ENCODE results near the gene H19. TPM values are rescaled to one million over a fixed set of nuclear protein-coding genes. Genes with fewer than 3 reads are reported as not detected.

H19 gene
- total and polyA plus RNA-seq, 4 donors: 194 to 16,780 (median 332) TPM

GRCh38 chr11:1947592-1948237 is 49.9 kb downstream of the H19 start:
- Histone ChIP-seq H3K9ac (ENCODE audit: low read depth in 1 of 2, low read length in 2 of 2) (no peak overlapping the region), H3K27ac (ENCODE audit: low read depth in 1 of 2, low read length in 2 of 2) (no peak overlapping the region), H3K4me3 (ENCODE audit: low read depth in 1 of 3, low read length in 3 of 3) (no peak overlapping the region), H3K27me3 (ENCODE audit: control insufficient read depth in 4 of 4, insufficient read depth in 4 of 4, low read length in 3 of 4) (no peaks in the 10 kb centered on the region), H3K36me3 (ENCODE audit: control insufficient read depth in 4 of 4, insufficient read depth in 3 of 4, low read depth in 1 of 4, low read length in 3 of 4) (no peaks in the 10 kb centered on the region), H3K9me3 (ENCODE audit: control insufficient read depth in 4 of 4, low read length in 3 of 4) (no peaks in the 10 kb centered on the region), H3K4me1 (ENCODE audit: control insufficient read depth in 4 of 4, insufficient read depth in 4 of 4, low read length in 3 of 4) (no peaks in the 10 kb centered on the region)
- WGBS: no CpG with 5 or more reads among the region's 36 CpGs
- TF ChIP-seq ATF3 (IDR thresholded peaks at IDR 0.05): no peak
- TF ChIP-seq HNF4A (conservative IDR thresholded peaks at IDR 0.05): no peak
- TF ChIP-seq SP1 (IDR thresholded peaks at IDR 0.05): no peak
- TF ChIP-seq RXRA (IDR thresholded peaks at IDR 0.05): no peak
- TF ChIP-seq YY1 (IDR thresholded peaks at IDR 0.05): no peak
- no peak for DNase-seq (ENCODE audit: low spot score)

- H3K36me3 ChIP-seq (ENCODE audit: control insufficient read depth in 4 of 4, insufficient read depth in 3 of 4, low read depth in 1 of 4, low read length in 3 of 4): no peaks in the 10 kb centered on the region
- no peak for DNase-seq (ENCODE audit: low spot score)
- TF ChIP-seq TAF1 (conservative IDR thresholded peaks at IDR 0.05): no peak
- TF ChIP-seq ZBTB33 (IDR thresholded peaks at IDR 0.05): no peak
- TF ChIP-seq NR2F2 (IDR thresholded peaks at IDR 0.05): no peak
- TF ChIP-seq EGR1 (IDR thresholded peaks at IDR 0.05; ENCODE audit: low read depth in 2 of 2): no peak
- TF ChIP-seq JUND (IDR thresholded peaks at IDR 0.05): no peak
- TF ChIP-seq, protein P1, sequence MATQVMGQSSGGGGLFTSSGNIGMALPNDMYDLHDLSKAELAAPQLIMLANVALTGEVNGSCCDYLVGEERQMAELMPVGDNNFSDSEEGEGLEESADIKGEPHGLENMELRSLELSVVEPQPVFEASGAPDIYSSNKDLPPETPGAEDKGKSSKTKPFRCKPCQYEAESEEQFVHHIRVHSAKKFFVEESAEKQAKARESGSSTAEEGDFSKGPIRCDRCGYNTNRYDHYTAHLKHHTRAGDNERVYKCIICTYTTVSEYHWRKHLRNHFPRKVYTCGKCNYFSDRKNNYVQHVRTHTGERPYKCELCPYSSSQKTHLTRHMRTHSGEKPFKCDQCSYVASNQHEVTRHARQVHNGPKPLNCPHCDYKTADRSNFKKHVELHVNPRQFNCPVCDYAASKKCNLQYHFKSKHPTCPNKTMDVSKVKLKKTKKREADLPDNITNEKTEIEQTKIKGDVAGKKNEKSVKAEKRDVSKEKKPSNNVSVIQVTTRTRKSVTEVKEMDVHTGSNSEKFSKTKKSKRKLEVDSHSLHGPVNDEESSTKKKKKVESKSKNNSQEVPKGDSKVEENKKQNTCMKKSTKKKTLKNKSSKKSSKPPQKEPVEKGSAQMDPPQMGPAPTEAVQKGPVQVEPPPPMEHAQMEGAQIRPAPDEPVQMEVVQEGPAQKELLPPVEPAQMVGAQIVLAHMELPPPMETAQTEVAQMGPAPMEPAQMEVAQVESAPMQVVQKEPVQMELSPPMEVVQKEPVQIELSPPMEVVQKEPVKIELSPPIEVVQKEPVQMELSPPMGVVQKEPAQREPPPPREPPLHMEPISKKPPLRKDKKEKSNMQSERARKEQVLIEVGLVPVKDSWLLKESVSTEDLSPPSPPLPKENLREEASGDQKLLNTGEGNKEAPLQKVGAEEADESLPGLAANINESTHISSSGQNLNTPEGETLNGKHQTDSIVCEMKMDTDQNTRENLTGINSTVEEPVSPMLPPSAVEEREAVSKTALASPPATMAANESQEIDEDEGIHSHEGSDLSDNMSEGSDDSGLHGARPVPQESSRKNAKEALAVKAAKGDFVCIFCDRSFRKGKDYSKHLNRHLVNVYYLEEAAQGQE (IDR thresholded peaks at IDR 0.05): no peak
- no peak for TF ChIP-seq HNF4G (IDR thresholded peaks at IDR 0.05)
- no peak for TF ChIP-seq FOXA2 (IDR thresholded peaks at IDR 0.05)
- TF ChIP-seq SP1 (IDR thresholded peaks at IDR 0.05): no peak
- TF ChIP-seq RXRA (IDR thresholded peaks at IDR 0.05): no peak
- TF ChIP-seq GABPA (IDR thresholded peaks at IDR 0.05 in 1 of 2, conservative IDR thresholded peaks at IDR 0.05 in 1 of 2): no peak
- no peak for TF ChIP-seq FOXA1 (IDR thresholded peaks at IDR 0.05)
- TF ChIP-seq, protein P2, sequence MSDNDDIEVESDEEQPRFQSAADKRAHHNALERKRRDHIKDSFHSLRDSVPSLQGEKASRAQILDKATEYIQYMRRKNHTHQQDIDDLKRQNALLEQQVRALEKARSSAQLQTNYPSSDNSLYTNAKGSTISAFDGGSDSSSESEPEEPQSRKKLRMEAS (IDR thresholded peaks at IDR 0.05): no peak
- no peak for TF ChIP-seq ATF3 (IDR thresholded peaks at IDR 0.05)
- TF ChIP-seq, protein P3, sequence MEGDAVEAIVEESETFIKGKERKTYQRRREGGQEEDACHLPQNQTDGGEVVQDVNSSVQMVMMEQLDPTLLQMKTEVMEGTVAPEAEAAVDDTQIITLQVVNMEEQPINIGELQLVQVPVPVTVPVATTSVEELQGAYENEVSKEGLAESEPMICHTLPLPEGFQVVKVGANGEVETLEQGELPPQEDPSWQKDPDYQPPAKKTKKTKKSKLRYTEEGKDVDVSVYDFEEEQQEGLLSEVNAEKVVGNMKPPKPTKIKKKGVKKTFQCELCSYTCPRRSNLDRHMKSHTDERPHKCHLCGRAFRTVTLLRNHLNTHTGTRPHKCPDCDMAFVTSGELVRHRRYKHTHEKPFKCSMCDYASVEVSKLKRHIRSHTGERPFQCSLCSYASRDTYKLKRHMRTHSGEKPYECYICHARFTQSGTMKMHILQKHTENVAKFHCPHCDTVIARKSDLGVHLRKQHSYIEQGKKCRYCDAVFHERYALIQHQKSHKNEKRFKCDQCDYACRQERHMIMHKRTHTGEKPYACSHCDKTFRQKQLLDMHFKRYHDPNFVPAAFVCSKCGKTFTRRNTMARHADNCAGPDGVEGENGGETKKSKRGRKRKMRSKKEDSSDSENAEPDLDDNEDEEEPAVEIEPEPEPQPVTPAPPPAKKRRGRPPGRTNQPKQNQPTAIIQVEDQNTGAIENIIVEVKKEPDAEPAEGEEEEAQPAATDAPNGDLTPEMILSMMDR (IDR thresholded peaks at IDR 0.05; ENCODE audit: low read depth, low read length, missing input control): no peak
- TF ChIP-seq YY1 (IDR thresholded peaks at IDR 0.05): no peak
- H3K27ac ChIP-seq (ENCODE audit: low read depth in 1 of 2, low read length in 2 of 2): no peak within 1 kb of the TSS
- 0% methylated on average over 4 of the region's 85 CpGs for WGBS
- no peaks in the 10 kb centered on the region for H3K9me3 ChIP-seq (ENCODE audit: control insufficient read depth in 4 of 4, low read length in 3 of 4)
- H3K27me3 ChIP-seq (ENCODE audit: control insufficient read depth in 4 of 4, insufficient read depth in 4 of 4, low read length in 3 of 4): no peaks in the 10 kb centered on the region
- no peaks in the 10 kb centered on the region for H3K4me1 ChIP-seq (ENCODE audit: control insufficient read depth in 4 of 4, insufficient read depth in 4 of 4, low read length in 3 of 4)
- no peak within 1 kb of the TSS for H3K9ac ChIP-seq (ENCODE audit: low read depth in 1 of 2, low read length in 2 of 2)
- no peak within 1 kb of the TSS for H3K4me3 ChIP-seq (ENCODE audit: low read depth in 1 of 3, low read length in 3 of 3)
These were observed 50.7 kb downstream of the H19 start, which contains the start of gene MRPL23 for GRCh38 chr11:1946812-1947484. TSS of gene MRPL23 (plus strand) at chr11:1947332. CDS start at chr11:1947363, 31 bp downstream.
